ENCODE results near the gene MAGEA10.

DNA sequence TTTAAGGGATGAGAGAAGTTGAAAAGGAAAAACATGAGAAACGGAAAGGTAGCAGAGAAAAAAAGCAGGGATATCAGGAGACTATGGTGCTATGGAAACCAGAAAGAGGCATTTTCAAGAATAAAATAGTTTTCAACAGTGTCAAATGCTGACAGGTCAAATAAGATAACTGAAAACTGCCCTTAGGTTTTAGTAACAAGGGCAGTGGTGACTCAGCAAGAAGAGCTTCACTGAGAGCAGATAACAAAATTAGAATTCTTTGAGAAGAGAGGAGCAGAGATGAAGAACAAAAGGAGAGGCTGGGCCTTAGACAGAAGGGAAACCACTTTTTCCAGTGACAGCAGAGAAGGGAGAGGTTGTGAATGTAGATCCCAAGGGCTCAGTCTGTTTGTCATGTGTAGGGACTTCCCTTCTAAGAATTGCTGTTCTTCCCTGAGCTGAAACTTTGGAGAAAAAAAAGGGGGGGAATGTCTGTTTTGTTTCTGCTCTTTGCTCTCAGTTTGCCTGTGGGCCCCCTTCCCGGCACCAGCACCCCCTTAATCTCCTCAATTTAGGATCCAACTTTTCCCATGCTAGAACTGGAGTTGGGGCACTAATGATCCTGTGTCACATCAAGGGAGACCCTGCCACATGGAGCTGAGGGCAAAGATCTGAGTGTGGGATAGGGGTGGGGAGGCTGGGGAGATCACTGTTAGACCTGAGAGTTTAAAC lies 26.8 kb upstream of the MAGEA10 start:
- TF ChIP-seq, protein P1, sequence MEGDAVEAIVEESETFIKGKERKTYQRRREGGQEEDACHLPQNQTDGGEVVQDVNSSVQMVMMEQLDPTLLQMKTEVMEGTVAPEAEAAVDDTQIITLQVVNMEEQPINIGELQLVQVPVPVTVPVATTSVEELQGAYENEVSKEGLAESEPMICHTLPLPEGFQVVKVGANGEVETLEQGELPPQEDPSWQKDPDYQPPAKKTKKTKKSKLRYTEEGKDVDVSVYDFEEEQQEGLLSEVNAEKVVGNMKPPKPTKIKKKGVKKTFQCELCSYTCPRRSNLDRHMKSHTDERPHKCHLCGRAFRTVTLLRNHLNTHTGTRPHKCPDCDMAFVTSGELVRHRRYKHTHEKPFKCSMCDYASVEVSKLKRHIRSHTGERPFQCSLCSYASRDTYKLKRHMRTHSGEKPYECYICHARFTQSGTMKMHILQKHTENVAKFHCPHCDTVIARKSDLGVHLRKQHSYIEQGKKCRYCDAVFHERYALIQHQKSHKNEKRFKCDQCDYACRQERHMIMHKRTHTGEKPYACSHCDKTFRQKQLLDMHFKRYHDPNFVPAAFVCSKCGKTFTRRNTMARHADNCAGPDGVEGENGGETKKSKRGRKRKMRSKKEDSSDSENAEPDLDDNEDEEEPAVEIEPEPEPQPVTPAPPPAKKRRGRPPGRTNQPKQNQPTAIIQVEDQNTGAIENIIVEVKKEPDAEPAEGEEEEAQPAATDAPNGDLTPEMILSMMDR (IDR thresholded peaks at IDR 0.05; ENCODE audit: low read depth, low read length, poor library complexity, severe bottlenecking) = no peak
- no peak for TF ChIP-seq EZH2phosphoT487 (IDR thresholded peaks at IDR 0.05; ENCODE audit: borderline replicate concordance, low read length)

Measured in DOHH2 (cell line).